H1 (cell line): Measurements from ENCODE around the gene PNPLA1. TPM values are rescaled to one million over a fixed set of nuclear protein-coding genes. Genes with fewer than 3 reads are reported as not detected.

ENCODE experiments used
- GABPA ChIP-seq: IDR thresholded peaks from 2 replicates; pipeline ENCODE4 v1.6.1; 2011; ENCODE audit warnings: mild to moderate bottlenecking, low read length, moderate library complexity, borderline replicate concordance; ENCODE audit not compliant: insufficient read depth
- RNF2 ChIP-seq: fragments of 200-900, 300-1000 bp; sonication (generic); IDR thresholded peaks from 2 replicates; pipeline ENCODE4 v1.7.1; 2016; ENCODE audit warnings: borderline replicate concordance, low read depth, mild to moderate bottlenecking, antibody characterized with exemption, low read length; ENCODE audit not compliant: poor library complexity, severe bottlenecking; ENCODE audit errors: missing control alignments
- polyA plus RNA-seq, 7 experiments: library from polyadenylated mRNA; depleted of rRNA in 3 of 7; stranded (reverse) in 5 of 7; unstranded in 2 of 7; fragments of >200 nt in 5 of 7; fragments of 200-250 nt in 2 of 7; gene quantifications; 1 replicate in 5 of 7; 2 replicates in 1 of 7; 4 replicates in 1 of 7; pipeline versions ENCODE4 v1.2.1 to v1.2.3, GENCODE V29; 2011 to 2013; ENCODE audit warnings: missing spikeins in 2 of 7, mixed read lengths in 2 of 7
- total RNA-seq: library from RNA; stranded (reverse); fragmentation: NEBNext Ultra II Directional; extraction: Animal tissue kit (Norgen Biotek cat#: 25700); gene quantifications from 2 replicates; pipeline ENCODE4 v1.2.1, GENCODE V29; 2021

Gene PNPLA1
- total and polyA plus RNA-seq, 2 of the 8 experiments (the other 6 are each of a cell fraction or from before 2014, with no cell fraction given), result not detected

DNA sequence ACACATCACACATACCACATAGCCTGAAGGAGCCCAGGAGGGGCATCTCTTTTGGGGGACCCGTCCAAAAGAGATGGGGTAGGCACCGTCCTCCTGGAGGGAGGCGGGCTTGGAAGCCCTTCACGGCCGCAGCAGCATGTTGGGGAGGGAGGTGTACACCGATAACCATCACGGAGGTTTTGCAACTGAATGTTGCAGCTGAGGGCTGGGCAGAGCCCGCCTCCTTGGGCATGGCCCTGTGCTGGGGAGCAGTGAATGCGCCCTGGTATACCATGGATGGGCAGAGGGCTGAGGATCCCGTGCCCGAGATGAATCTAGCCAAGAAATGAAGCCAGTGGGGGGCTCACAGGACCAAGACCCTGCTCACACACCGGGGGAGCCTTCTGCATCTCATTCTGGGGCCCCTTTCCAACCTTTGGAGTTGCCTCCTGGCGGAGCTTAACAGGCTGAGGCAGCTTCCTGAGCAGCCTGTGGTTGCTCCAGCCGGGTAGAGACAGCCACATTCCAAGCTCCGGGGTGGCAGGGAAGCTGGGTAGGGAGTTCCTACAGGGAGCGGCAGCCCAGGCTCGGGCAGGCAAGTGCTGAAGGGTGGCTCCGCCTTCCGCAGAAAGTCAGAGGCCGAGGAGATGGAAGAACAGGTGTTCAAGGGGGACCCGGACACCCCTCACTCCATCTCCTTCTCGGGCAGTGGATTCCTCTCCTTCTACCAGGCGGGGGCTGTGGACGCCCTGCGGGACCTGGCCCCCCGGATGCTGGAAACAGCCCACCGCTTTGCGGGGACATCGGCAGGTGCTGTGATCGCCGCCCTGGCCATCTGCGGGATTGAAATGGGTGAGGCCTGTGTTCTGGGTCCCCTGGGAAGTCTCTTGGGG, at the start of gene PNPLA1 (continued):
- TF ChIP-seq RNF2, result no peak
- no peak for TF ChIP-seq GABPA
